HepG2 (cell line): ENCODE data around the gene MEF2A. TPM values are rescaled to one million over a fixed set of nuclear protein-coding genes. Genes with fewer than 3 reads are reported as not detected.

Source experiments
- ATAC-seq: fragments of 200-7000 bp; cut with Tn5 transposase; 3 replicates; pipeline ENCODE4 v1.9.1; 2020; ENCODE audit warnings: mild to moderate bottlenecking, moderate library complexity
- BruUV-seq: library from RNA; stranded (reverse); fragments of 400-500 nt; replicated peaks from 2 replicates; lab custom pipeline; 2021; lab: Mats Ljungman, UMichigan
- CTCF ChIA-PET: fragments of 300-600 bp; formaldehyde crosslinking; extraction: SDS; loops from one replicate; lab custom pipeline; 2021; ENCODE audit warnings: low total read pairs, inconsistent platforms, low intra/inter-chr PET ratio; lab: Yijun Ruan, JAX
- POLR2A ChIA-PET: fragments of 350-600 bp; sonication (Branson Sonifier 250); formaldehyde crosslinking; loops from one replicate; lab custom pipeline; 2020; ENCODE audit warnings: antibody characterized with exemption, inconsistent platforms; lab: Yijun Ruan, JAX
- DNase-seq: peaks from one replicate; pipeline ENCODE4 v3.0.0-alpha.2; 2015; ENCODE audit warnings: low spot score
- FAIRE-seq: peaks from 3 replicates; lab custom pipeline; 2011; peaks lifted over from hg19 to GRCh38; lab: Jason Lieb, UNC
- H2AFZ ChIP-seq: one replicate; pipeline ENCODE4 v1.6.1; 2011; ENCODE audit warnings: low read length, inconsistent platforms
- H3K27ac ChIP-seq: fragments of 300-600 bp; 3 replicates; pipeline ENCODE4 v1.8.0; 2011; ENCODE audit warnings: mixed run types, mild to moderate bottlenecking, mixed read lengths, low read length, inconsistent platforms; ENCODE audit not compliant: insufficient read depth; ENCODE audit errors: extremely low read length
- H3K27me3 ChIP-seq, 2 experiments: fragments of 200-600 bp in 1 of 2; 2 replicates in 1 of 2; 3 replicates in 1 of 2; pipeline versions ENCODE4 v1.6.0 to v1.8.0; 2011; ENCODE audit warnings: low read length in 2 of 2, mild to moderate bottlenecking in 2 of 2, moderate library complexity in 2 of 2, inconsistent platforms in 1 of 2; ENCODE audit not compliant: insufficient read depth in 2 of 2, control insufficient read depth in 1 of 2
- H3K36me3 ChIP-seq, 2 experiments: fragments of 200-600 bp in 1 of 2; replicated peaks in 1 of 2; 2 replicates in 1 of 2; 3 replicates in 1 of 2; pipeline versions ENCODE4 v1.5.1 to v1.8.0; 2011; ENCODE audit warnings: low read length in 2 of 2, inconsistent platforms in 1 of 2; ENCODE audit not compliant: insufficient read depth in 2 of 2, control insufficient read depth in 1 of 2
- H3K4me1 ChIP-seq: 2 replicates; pipeline ENCODE4 v1.5.1; 2012; ENCODE audit warnings: low read length, inconsistent platforms; ENCODE audit not compliant: insufficient read depth
- H3K4me2 ChIP-seq: 2 replicates; pipeline ENCODE4 v1.6.0; 2011; ENCODE audit warnings: low read depth, low read length, inconsistent platforms
- H3K4me3 ChIP-seq, 3 experiments: fragments of 200-600 bp in 1 of 3; sonication (generic), shearing (Covaris generic) in 1 of 3; replicated peaks in 1 of 3; 2 replicates each; pipeline ENCODE4 v1.5.1; 2011 to 2016; ENCODE audit warnings: low read length in 3 of 3, inconsistent platforms in 2 of 3, low read depth in 2 of 3, mild to moderate bottlenecking in 2 of 3, control low read depth in 1 of 3, mixed read lengths in 1 of 3; ENCODE audit not compliant: insufficient read depth in 1 of 3
- H3K79me2 ChIP-seq: one replicate; pipeline ENCODE4 v1.6.1; 2011; ENCODE audit warnings: low read length, inconsistent platforms; ENCODE audit not compliant: insufficient read depth
- H3K9ac ChIP-seq: 2 replicates; pipeline ENCODE4 v1.6.0; 2011; ENCODE audit warnings: mild to moderate bottlenecking, low read depth, low read length, inconsistent platforms; ENCODE audit not compliant: insufficient read depth
- H3K9me3 ChIP-seq: 2 replicates; pipeline ENCODE4 v1.5.1; 2012; ENCODE audit warnings: mild to moderate bottlenecking, low read length
- H4K20me1 ChIP-seq: 2 replicates; pipeline ENCODE4 v1.6.0; 2011; ENCODE audit warnings: inconsistent platforms, mild to moderate bottlenecking, low read length, moderate library complexity; ENCODE audit not compliant: insufficient read depth
- HNRNPK ChIP-seq: fragments of 200-400 bp; formaldehyde crosslinking; IDR thresholded peaks from 2 replicates; pipeline ENCODE4 v1.6.1; 2018; ENCODE audit warnings: low read length, low read depth, moderate library complexity, mild to moderate bottlenecking; ENCODE audit not compliant: poor library complexity, severe bottlenecking
- HOXA7 ChIP-seq: sonication (generic); formaldehyde crosslinking; IDR thresholded peaks from 2 replicates; pipeline ENCODE4 v1.8.1; 2022; ENCODE audit warnings: mild to moderate bottlenecking, missing genetic modification reagents, moderate library complexity
- JUN ChIP-seq: sonication (generic); formaldehyde crosslinking; IDR thresholded peaks from 2 replicates; pipeline ENCODE4 v1.4.0; 2020; ENCODE audit warnings: mild to moderate bottlenecking, missing genetic modification reagents
- MED13 ChIP-seq: sonication (generic); formaldehyde crosslinking; IDR thresholded peaks from 2 replicates; pipeline ENCODE4 v1.5.0; 2020; ENCODE audit warnings: missing genetic modification reagents
- MNT ChIP-seq: fragments of 450-650 bp; IDR thresholded peaks from 2 replicates; pipeline ENCODE4 v1.6.1; 2016
- NR1H2 ChIP-seq: sonication (generic); formaldehyde crosslinking; IDR thresholded peaks from 2 replicates; pipeline ENCODE4 v1.8.1; 2022; ENCODE audit warnings: low read depth, missing genetic modification reagents, borderline replicate concordance
- PHF8 ChIP-seq: sonication (generic); formaldehyde crosslinking; IDR thresholded peaks from 2 replicates; pipeline ENCODE4 v1.5.0; 2020; ENCODE audit warnings: missing genetic modification reagents
- RBFOX2 ChIP-seq: fragments of 200-400 bp; formaldehyde crosslinking; IDR thresholded peaks from 2 replicates; pipeline ENCODE4 v1.6.1; 2017; ENCODE audit warnings: low read depth, mild to moderate bottlenecking, low read length
- XRCC5 ChIP-seq: fragments of 200-400 bp; formaldehyde crosslinking; optimal IDR thresholded peaks from 2 replicates; pipeline ENCODE3; 2017; ENCODE audit warnings: mild to moderate bottlenecking, low read length
- ZFP37 ChIP-seq: sonication (generic); formaldehyde crosslinking; IDR thresholded peaks from 2 replicates; pipeline ENCODE4 v1.4.0; 2020; ENCODE audit warnings: missing genetic modification reagents, borderline replicate concordance
- ZNF12 ChIP-seq: sonication (generic); formaldehyde crosslinking; IDR thresholded peaks from 2 replicates; pipeline ENCODE4 v1.5.0; 2020; ENCODE audit warnings: missing genetic modification reagents
- ZNF576 ChIP-seq: sonication (generic); formaldehyde crosslinking; IDR thresholded peaks from 2 replicates; pipeline ENCODE4 v1.4.0; 2020; ENCODE audit warnings: mild to moderate bottlenecking, missing genetic modification reagents
- ZNF589 ChIP-seq: sonication (generic); formaldehyde crosslinking; conservative IDR thresholded peaks from 2 replicates; pipeline ENCODE4 v1.8.0; 2022; ENCODE audit warnings: mild to moderate bottlenecking, moderate library complexity, missing genetic modification reagents
- ZNF607 ChIP-seq: sonication (generic); formaldehyde crosslinking; IDR thresholded peaks from 2 replicates; pipeline ENCODE4 v1.5.1; 2020; ENCODE audit warnings: missing genetic modification reagents, mild to moderate bottlenecking, borderline replicate concordance
- ZNF740 ChIP-seq: sonication (generic); formaldehyde crosslinking; IDR thresholded peaks from 2 replicates; pipeline ENCODE4 v1.4.0; 2020; ENCODE audit warnings: missing genetic modification reagents
- ZNF780A ChIP-seq: sonication (generic); formaldehyde crosslinking; IDR thresholded peaks from 2 replicates; pipeline ENCODE4 v1.8.0; 2022; ENCODE audit warnings: mild to moderate bottlenecking, missing genetic modification reagents, moderate library complexity
- ZNF883 ChIP-seq: sonication (generic); formaldehyde crosslinking; IDR thresholded peaks from 2 replicates; pipeline ENCODE4 v1.5.1; 2020; ENCODE audit warnings: mild to moderate bottlenecking, missing genetic modification reagents; ENCODE audit errors: not compliant biosample characterization
- WGBS: methylation state at CpG from one replicate; pipeline ENCODE4 v1.1.6; 2017; ENCODE audit warnings: low lambda C conversion rate; 5-methylcytosine and 5-hydroxymethylcytosine counted together
- in situ Hi-C: cut with HindIII; loops from 2 replicates; pipeline ENCODE4 v1.10.0; 2017; ENCODE audit warnings: low pct_unique_long_range_greater_than_20kb; ENCODE audit not compliant: extremely low pct_ligation_motif_present
- intact Hi-C: fragments of 100-400 bp; cut with micrococcal nuclease; formaldehyde crosslinking; loops from one replicate; pipeline ENCODE4 v1.10.0; 2022; ENCODE audit not compliant: unreplicated experiment
- polyA plus RNA-seq, 8 experiments: library from polyadenylated mRNA; depleted of rRNA in 3 of 8; stranded (reverse) in 7 of 8; unstranded in 1 of 8; fragments of >200 nt; fragmentation: Illumina TruSeq in 4 of 8; extraction: Trizol in 4 of 8; gene quantifications; 2 replicates each; pipeline versions ENCODE4 v1.2.1 to v1.2.3, GENCODE V29; 2011 to 2016; ENCODE audit warnings: low read depth in 4 of 8, missing spikeins in 1 of 8, mixed read lengths in 1 of 8; ENCODE audit not compliant: insufficient read depth in 1 of 8
- total RNA-seq, 5 experiments: library from RNA; depleted of rRNA; stranded (reverse); fragments of >200 nt; fragmentation: Illumina TruSeq; extraction: Trizol; gene quantifications; 2 replicates each; pipeline ENCODE4 v1.2.3, GENCODE V29; 2016; ENCODE audit warnings: low read depth in 1 of 5
- TF ChIP-seq, protein P1 (sequence below): sonication (generic); formaldehyde crosslinking; IDR thresholded peaks from 2 replicates; pipeline ENCODE4 v1.8.0; 2022; ENCODE audit warnings: missing genetic modification reagents, mild to moderate bottlenecking, moderate library complexity, borderline replicate concordance

The MEF2A gene
- total and polyA plus RNA-seq, 2 of the 13 experiments (the other 11 are each of a cell fraction or from before 2014, with no cell fraction given), result 15.2 to 24.4 TPM

DNA sequence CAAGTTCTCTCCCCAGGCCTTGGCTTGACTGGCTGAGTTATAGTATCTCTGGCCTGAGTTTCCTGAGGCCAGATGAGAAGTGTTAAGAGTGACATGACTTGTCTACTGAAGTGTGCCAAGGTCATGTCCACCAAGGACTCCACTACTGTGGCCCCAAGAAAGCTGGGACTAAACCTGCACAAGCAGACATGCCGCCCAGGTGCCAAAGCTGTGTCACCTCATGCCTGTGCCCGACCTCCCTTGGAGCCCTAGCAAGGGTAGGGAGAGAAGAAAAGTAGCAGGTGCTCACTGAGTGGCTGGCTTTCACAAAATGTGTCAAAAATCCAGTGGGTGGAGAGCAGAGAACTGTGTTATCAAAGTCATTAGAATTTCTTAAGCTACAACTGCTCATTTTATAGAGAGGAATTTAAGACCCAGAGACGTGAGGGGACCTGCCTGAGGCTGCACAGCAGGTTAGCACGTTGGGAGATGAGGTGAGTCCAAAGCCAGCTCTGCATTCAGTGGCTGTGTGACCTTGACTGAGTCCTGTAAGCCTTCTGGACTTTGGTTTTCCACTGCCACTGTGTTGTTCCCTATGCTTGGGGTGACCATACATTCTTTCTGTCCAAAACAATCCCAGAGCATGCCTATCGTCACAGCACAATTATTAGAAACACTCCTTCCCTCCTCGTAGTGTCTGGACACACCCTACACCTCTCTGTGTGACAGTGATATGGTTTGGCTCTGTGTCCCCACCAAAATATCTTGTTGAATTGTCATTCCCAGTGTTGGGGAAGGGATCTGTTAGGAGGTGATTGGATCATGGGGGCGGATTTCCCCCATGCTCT lies 172.4 kb downstream of the MEF2A start:
- FAIRE-seq, result peak; percentile 51
- BruUV-seq, result no TSS peak
- Histone ChIP-seq H3K4me1 (peaks cover 40% of the 10 kb centered on the region), H3K27me3 (no peaks in the 10 kb centered on the region; a peak in 1 of 5 replicates), H3K9ac (no peak overlapping the region), H3K27ac (no peak overlapping the region), H4K20me1 (no peaks in the 10 kb centered on the region), H3K9me3 (no peaks in the 10 kb centered on the region), H3K79me2 (no peaks in the 10 kb centered on the region), H2AFZ (no peak overlapping the region), H3K4me2 (peak overlapping the region; percentile 55), H3K36me3 (no peaks in the 10 kb centered on the region), H3K4me3 (peak overlapping the region in 1 of 3 experiments; percentile 34; a peak in 2 of 6 replicates)
- in situ Hi-C loops (no loop called here), intact Hi-C loops (no loop called here)
- peak; percentile 68 for ATAC-seq
- DNase-seq, result peak; percentile 63
- POLR2A ChIA-PET, result interaction anchor here (0.6 kb wide), 1 partner anchor 456 kb away, joined by 3 read pairs; no protein-coding TSS in a partner anchor
- WGBS, result 34% methylated on average over 6 of the region's 7 CpGs
- CTCF ChIA-PET, result no interaction called here
- no peak for TF ChIP-seq ZNF780A (CRISPR knock-in tag)
- TF ChIP-seq ZFP37 (CRISPR knock-in tag), result no peak
- TF ChIP-seq XRCC5, result no peak
- no peak for TF ChIP-seq ZNF883 (CRISPR knock-in tag)
- no peak for TF ChIP-seq ZNF740 (CRISPR knock-in tag)
- TF ChIP-seq JUN (CRISPR knock-in tag), result no peak
- no peak for TF ChIP-seq ZNF576 (CRISPR knock-in tag)
- TF ChIP-seq ZNF12 (CRISPR knock-in tag), result no peak
- TF ChIP-seq HOXA7 (CRISPR knock-in tag), result no peak
- no peak for TF ChIP-seq ZNF589 (CRISPR knock-in tag)
- TF ChIP-seq MNT, result no peak
- no peak for TF ChIP-seq HNRNPK
- no peak for TF ChIP-seq RBFOX2
- TF ChIP-seq, protein P1, sequence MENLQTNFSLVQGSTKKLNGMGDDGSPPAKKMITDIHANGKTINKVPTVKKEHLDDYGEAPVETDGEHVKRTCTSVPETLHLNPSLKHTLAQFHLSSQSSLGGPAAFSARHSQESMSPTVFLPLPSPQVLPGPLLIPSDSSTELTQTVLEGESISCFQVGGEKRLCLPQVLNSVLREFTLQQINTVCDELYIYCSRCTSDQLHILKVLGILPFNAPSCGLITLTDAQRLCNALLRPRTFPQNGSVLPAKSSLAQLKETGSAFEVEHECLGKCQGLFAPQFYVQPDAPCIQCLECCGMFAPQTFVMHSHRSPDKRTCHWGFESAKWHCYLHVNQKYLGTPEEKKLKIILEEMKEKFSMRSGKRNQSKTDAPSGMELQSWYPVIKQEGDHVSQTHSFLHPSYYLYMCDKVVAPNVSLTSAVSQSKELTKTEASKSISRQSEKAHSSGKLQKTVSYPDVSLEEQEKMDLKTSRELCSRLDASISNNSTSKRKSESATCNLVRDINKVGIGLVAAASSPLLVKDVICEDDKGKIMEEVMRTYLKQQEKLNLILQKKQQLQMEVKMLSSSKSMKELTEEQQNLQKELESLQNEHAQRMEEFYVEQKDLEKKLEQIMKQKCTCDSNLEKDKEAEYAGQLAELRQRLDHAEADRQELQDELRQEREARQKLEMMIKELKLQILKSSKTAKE (CRISPR knock-in tag), result no peak
- no peak for TF ChIP-seq MED13
- no peak for TF ChIP-seq NR1H2 (CRISPR knock-in tag)
- no peak for TF ChIP-seq ZNF607 (CRISPR knock-in tag)
- TF ChIP-seq PHF8, result no peak
